Measurements from ENCODE around the gene LRRC14B. TPM values are rescaled to one million over a fixed set of nuclear protein-coding genes. Genes with fewer than 3 reads are reported as not detected.

The LRRC14B gene
- total and polyA plus RNA-seq, 2 experiments from 2014 or later: not detected

GRCh38 chr5:185095-186070 lies 5.9 kb upstream of the LRRC14B start:
- peaks cover 12% of the 10 kb centered on the region for H3K27me3 Mint-ChIP-seq (ENCODE audit: insufficient read depth, low read depth, poor library complexity)
- H4K20me1 ChIP-seq (replicated peaks; ENCODE audit: insufficient read depth): no peaks in the 10 kb centered on the region; the same call in 1 of the 2 replicates
- H3K4me3 Mint-ChIP-seq: no peak overlapping the region
- DNase-seq (ENCODE audit: low spot score) (no peak), ATAC-seq (no peak)
- no peak overlapping the region for H3K4me2 ChIP-seq
- H3K4me3 ChIP-seq: no peak overlapping the region
- TF ChIP-seq POLR2AphosphoS5 (IDR thresholded peaks at IDR 0.05; ENCODE audit: low read depth) (no peak; the same call in 1 of the 2 replicates), ZNF462 (CRISPR knock-in tag; IDR thresholded peaks at IDR 0.05) (no peak), NANOG (IDR thresholded peaks at IDR 0.05; ENCODE audit: borderline replicate concordance) (no peak), ZNF331 (CRISPR knock-in tag; IDR thresholded peaks at IDR 0.05; ENCODE audit: low read depth) (no peak), STAT1 (IDR thresholded peaks at IDR 0.05; ENCODE audit: unreplicated experiment) (no peak), REST (IDR thresholded peaks at IDR 0.05; ENCODE audit: unreplicated experiment) (no peak), ETS1 (IDR thresholded peaks at IDR 0.05) (no peak), EZH2 (IDR thresholded peaks at IDR 0.05; ENCODE audit: low read depth, unreplicated experiment) (no peak), CREB1 (CRISPR knock-in tag; IDR thresholded peaks at IDR 0.05; ENCODE audit: low read depth) (no peak), JUNB (IDR thresholded peaks at IDR 0.05; ENCODE audit: unreplicated experiment) (no peak), EZH2phosphoT487 (IDR thresholded peaks at IDR 0.05; ENCODE audit: unreplicated experiment) (no peak), ZNF114 (CRISPR knock-in tag; IDR thresholded peaks at IDR 0.05) (no peak), CTCF (conservative IDR thresholded peaks at IDR 0.05; ENCODE audit: low read depth in 2 of 2) (no peak)
- peaks cover 16% of the 10 kb centered on the region for H3K4me1 Mint-ChIP-seq
- H3K9me3 Mint-ChIP-seq: no peaks in the 10 kb centered on the region; the same call in 2 of the 3 replicates
- H3F3A ChIP-seq (replicated peaks; ENCODE audit: low read depth): 0 out of 2 replicates have a peak, but pooled peaks cover 2% of the 10 kb centered on the region
- H3K27ac ChIP-seq (ENCODE audit: low read depth): no peak overlapping the region
- peaks cover 19% of the 10 kb centered on the region for H3K36me3 Mint-ChIP-seq (ENCODE audit: low read depth)
- peaks cover 3% of the 10 kb centered on the region; the same call in 1 of the 2 replicates for H3K36me3 ChIP-seq (ENCODE audit: insufficient read depth)
- no peaks in the 10 kb centered on the region for H3K9me2 ChIP-seq (ENCODE audit: insufficient read depth)
- H2AFZ ChIP-seq: no peak overlapping the region
- no peak overlapping the region for H3K27ac Mint-ChIP-seq
- no peaks in the 10 kb centered on the region for H3K79me2 ChIP-seq (replicated peaks; ENCODE audit: insufficient read depth)
- H3K27me3 ChIP-seq (ENCODE audit: insufficient read depth): no peaks in the 10 kb centered on the region
- no peaks in the 10 kb centered on the region; the same call in 1 of the 2 replicates for H3K4me1 ChIP-seq (ENCODE audit: insufficient read depth)

Measured in GM23338 (cell line).